AG09319 (cell line): ENCODE results near the gene EIF2B4.

Experiments
- DNase-seq: peaks from one replicate; pipeline ENCODE4 v3.0.0-alpha.2; 2010; ENCODE audit warnings: low read depth; ENCODE audit errors: extremely low read depth
- CTCF ChIP-seq: IDR thresholded peaks from 2 replicates; pipeline ENCODE4 v1.5.1; 2011; ENCODE audit warnings: low read depth, mild to moderate bottlenecking, inconsistent platforms, low read length, moderate library complexity

The EIF2B4 gene

GRCh38 chr2:27400348-27401135, 30.4 kb upstream of the EIF2B4 start:
- no peak for TF ChIP-seq CTCF
- DNase-seq: no peak

GRCh38 chr2:27398962-27399361, 28.8 kb upstream of the EIF2B4 start:
- no peak for TF ChIP-seq CTCF
- DNase-seq: no peak

- no peak for DNase-seq
- TF ChIP-seq CTCF: no peak
Measured at GRCh38 chr2:27393225-27393624, 23.1 kb upstream of the EIF2B4 start.

GRCh38 chr2:27390822-27391679, 20.9 kb upstream of the EIF2B4 start:
- no peak for DNase-seq
- no peak for TF ChIP-seq CTCF

GRCh38 chr2:27381577-27382181, 11.5 kb upstream of the EIF2B4 start:
- TF ChIP-seq CTCF: no peak
- no peak for DNase-seq

GRCh38 chr2:27380626-27381545, 10.7 kb upstream of the EIF2B4 start, which contains the start of gene ZNF513:
Gene ZNF513 (minus strand): TSS chr2:27380734. CDS start chr2:27380526, 208 bp downstream.
- no peak for TF ChIP-seq CTCF
- peak; percentile 87 for DNase-seq
